ENCODE data around the gene EIF3B. TPM values are rescaled to one million over a fixed set of nuclear protein-coding genes. Genes with fewer than 3 reads are reported as not detected.

EIF3B gene
- total RNA-seq, 1 donor from 2014 or later, result 132 TPM

DNA sequence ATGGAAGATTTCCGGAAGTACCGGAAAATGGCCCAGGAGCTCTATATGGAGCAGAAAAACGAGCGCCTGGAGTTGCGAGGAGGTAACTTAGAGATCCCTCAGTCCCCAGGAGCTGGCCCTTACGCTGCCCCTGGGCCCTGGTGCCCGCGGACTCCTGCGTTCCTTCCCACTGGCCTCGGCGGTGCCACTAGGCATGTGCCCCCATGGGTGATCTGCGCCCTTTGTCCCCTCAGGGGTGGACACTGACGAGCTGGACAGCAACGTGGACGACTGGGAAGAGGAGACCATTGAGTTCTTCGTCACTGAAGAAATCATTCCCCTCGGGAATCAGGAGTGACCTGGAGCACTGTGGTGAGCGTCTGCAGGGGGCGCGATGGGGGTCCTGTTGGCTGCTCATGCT lies 24.5 kb downstream of the EIF3B start:
- Mint-ChIP-seq H3K9me3 (ENCODE audit: unreplicated experiment) (no peaks in the 10 kb centered on the region), H3K4me3 (ENCODE audit: unreplicated experiment) (no peak overlapping the region), H3K27ac (ENCODE audit: unreplicated experiment) (no peak overlapping the region), H3K36me3 (ENCODE audit: unreplicated experiment) (peaks cover 53% of the 10 kb centered on the region), H3K27me3 (ENCODE audit: unreplicated experiment) (no peaks in the 10 kb centered on the region), H3K4me1 (ENCODE audit: unreplicated experiment) (no peaks in the 10 kb centered on the region)
- TF ChIP-seq, protein P1, sequence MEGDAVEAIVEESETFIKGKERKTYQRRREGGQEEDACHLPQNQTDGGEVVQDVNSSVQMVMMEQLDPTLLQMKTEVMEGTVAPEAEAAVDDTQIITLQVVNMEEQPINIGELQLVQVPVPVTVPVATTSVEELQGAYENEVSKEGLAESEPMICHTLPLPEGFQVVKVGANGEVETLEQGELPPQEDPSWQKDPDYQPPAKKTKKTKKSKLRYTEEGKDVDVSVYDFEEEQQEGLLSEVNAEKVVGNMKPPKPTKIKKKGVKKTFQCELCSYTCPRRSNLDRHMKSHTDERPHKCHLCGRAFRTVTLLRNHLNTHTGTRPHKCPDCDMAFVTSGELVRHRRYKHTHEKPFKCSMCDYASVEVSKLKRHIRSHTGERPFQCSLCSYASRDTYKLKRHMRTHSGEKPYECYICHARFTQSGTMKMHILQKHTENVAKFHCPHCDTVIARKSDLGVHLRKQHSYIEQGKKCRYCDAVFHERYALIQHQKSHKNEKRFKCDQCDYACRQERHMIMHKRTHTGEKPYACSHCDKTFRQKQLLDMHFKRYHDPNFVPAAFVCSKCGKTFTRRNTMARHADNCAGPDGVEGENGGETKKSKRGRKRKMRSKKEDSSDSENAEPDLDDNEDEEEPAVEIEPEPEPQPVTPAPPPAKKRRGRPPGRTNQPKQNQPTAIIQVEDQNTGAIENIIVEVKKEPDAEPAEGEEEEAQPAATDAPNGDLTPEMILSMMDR (IDR thresholded peaks at IDR 0.05), result no peak
- no peak for DNase-seq (ENCODE audit: extremely low spot score, unreplicated experiment)

DNA sequence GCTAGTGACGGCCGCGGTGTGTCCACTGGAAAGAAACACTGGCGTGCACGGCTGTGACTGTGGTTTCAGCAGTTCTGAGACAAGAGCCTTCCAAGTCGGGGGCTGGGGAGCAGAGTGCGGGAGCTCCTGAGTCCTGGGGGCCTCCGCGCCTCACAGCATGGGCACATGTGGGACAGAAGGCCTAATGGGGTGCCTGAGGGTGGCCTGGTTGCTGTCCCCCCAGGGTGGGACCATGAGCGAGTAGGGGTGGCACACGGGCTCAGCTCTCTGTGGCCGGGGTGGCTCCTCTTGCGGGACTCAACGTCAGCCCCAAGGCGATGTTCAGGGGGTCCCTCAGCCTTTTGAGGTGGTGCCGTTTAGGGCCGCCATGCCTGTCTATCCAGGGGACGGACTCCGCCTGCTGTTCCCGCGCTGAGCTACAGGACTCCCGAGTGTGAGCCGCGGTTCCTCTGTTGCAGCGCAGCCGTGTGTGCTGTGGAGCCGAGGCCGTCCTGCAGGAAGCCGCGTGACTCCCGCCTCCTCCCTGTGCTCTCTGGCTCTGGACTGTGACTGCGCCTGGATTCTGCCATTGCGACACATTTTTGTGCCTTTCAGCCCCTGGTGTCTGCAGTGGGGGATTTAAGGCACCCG lies 25.3 kb downstream of the EIF3B start:
- no peak overlapping the region for H3K4me3 Mint-ChIP-seq (ENCODE audit: unreplicated experiment)
- H3K4me1 Mint-ChIP-seq (ENCODE audit: unreplicated experiment), result no peaks in the 10 kb centered on the region
- H3K27me3 Mint-ChIP-seq (ENCODE audit: unreplicated experiment), result no peaks in the 10 kb centered on the region
- peaks cover 49% of the 10 kb centered on the region for H3K36me3 Mint-ChIP-seq (ENCODE audit: unreplicated experiment)
- no peak overlapping the region for H3K27ac Mint-ChIP-seq (ENCODE audit: unreplicated experiment)
- no peaks in the 10 kb centered on the region for H3K9me3 Mint-ChIP-seq (ENCODE audit: unreplicated experiment)
- TF ChIP-seq, protein P1 (IDR thresholded peaks at IDR 0.05), result no peak
- DNase-seq (ENCODE audit: extremely low spot score, unreplicated experiment), result no peak

DNA sequence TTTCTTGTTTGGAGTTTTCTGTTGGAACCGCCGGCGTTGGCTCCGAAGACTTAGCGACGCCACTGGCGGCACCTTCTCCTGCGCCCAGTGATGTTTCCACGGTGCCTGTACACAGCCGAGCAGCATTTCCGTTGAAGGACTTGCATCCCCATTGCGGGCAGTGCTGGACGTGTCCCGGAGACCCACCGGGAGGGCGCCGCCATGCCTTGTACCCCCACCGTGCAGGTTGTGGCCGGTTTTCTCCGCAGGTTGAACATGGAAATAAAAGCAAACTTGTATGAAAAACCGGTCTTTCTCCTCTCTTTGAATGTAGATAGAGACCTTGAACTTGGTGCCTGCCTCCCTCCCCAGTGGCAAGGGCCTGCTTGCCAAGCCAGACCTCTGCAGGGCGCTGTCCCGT lies 25.8 kb downstream of the EIF3B start:
- Mint-ChIP-seq H3K36me3 (ENCODE audit: unreplicated experiment) (peaks cover 43% of the 10 kb centered on the region), H3K27ac (ENCODE audit: unreplicated experiment) (no peak overlapping the region), H3K4me3 (ENCODE audit: unreplicated experiment) (no peak overlapping the region), H3K27me3 (ENCODE audit: unreplicated experiment) (no peaks in the 10 kb centered on the region), H3K4me1 (ENCODE audit: unreplicated experiment) (no peaks in the 10 kb centered on the region), H3K9me3 (ENCODE audit: unreplicated experiment) (no peaks in the 10 kb centered on the region)
- no peak for DNase-seq (ENCODE audit: extremely low spot score, unreplicated experiment)
- TF ChIP-seq, protein P1 (IDR thresholded peaks at IDR 0.05), result no peak

DNA sequence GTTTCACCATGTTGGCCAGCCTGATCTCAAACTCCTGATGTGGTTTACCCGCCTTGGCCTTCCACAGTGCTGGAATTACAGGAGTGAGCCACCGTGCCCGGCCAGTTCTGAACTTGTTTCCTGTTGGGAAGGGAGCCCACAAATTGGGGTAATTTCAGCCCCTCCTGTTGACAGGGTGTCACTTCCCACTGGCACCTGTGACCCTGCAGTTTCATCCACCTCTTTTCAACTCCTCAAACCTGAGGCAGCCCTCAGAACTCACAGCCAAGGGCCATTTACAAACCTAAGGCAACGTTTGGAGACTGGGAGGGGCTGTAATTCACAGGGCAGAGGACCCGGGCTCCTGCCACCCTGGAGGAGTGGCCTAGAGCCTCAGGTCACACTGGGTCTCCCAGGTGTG lies 26.6 kb downstream of the EIF3B start:
- Mint-ChIP-seq H3K27me3 (ENCODE audit: unreplicated experiment) (no peaks in the 10 kb centered on the region), H3K9me3 (ENCODE audit: unreplicated experiment) (no peaks in the 10 kb centered on the region), H3K27ac (ENCODE audit: unreplicated experiment) (no peak overlapping the region), H3K4me1 (ENCODE audit: unreplicated experiment) (no peaks in the 10 kb centered on the region), H3K4me3 (ENCODE audit: unreplicated experiment) (no peak overlapping the region), H3K36me3 (ENCODE audit: unreplicated experiment) (peaks cover 39% of the 10 kb centered on the region)
- DNase-seq (ENCODE audit: extremely low spot score, unreplicated experiment), result no peak
- TF ChIP-seq, protein P1 (IDR thresholded peaks at IDR 0.05), result no peak

DNA sequence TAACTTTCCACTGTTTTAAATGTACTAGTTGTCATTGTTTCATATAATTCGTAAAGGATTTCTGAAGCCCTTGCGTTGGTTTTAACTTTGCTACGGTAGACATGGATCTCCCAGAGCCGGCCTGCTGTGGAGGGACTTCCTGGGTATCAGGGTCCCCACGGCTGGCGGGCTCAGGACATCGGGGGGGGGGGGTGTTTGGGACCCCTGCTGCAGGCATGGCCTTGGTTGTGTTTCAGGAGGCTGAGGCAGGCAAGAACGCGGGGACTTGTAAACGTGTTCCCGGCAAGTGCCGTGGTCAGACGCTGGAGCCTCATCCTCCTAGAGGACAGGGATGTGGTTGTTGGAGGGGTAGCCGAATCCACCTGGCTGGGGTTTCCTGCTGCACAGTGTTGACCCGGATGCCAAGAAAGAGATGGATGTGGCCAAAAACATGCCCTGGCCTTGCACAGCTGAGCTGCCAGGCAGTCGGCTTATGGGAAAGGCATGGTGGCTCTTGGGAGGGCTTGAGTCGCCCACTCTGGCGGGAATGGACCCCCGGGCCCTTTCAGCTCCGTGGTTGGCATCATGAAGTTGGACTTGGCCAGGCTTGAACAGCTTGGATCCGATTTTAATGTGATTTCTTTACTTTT lies 27.4 kb downstream of the EIF3B start:
- H3K36me3 Mint-ChIP-seq (ENCODE audit: unreplicated experiment), result peaks cover 34% of the 10 kb centered on the region
- H3K27me3 Mint-ChIP-seq (ENCODE audit: unreplicated experiment), result no peaks in the 10 kb centered on the region
- no peak overlapping the region for H3K4me3 Mint-ChIP-seq (ENCODE audit: unreplicated experiment)
- H3K27ac Mint-ChIP-seq (ENCODE audit: unreplicated experiment), result no peak overlapping the region
- TF ChIP-seq, protein P1 (IDR thresholded peaks at IDR 0.05), result no peak
- no peaks in the 10 kb centered on the region for H3K9me3 Mint-ChIP-seq (ENCODE audit: unreplicated experiment)
- H3K4me1 Mint-ChIP-seq (ENCODE audit: unreplicated experiment), result peaks cover 2% of the 10 kb centered on the region
- no peak for DNase-seq (ENCODE audit: extremely low spot score, unreplicated experiment)
